Stimulated activated CD8-positive, alpha-beta memory T cell treated with anti-CD3 and anti-CD28 coated beads, Interleukin-7, amount 100 ng/mL, for 24 hours (primary cell): ENCODE results near the gene FCER1A.
"Not testable (repeated sequence)": the region's sequence is repeated elsewhere in the genome, so short reads cannot be mapped to it uniquely, and the experiment has no call there.

ENCODE experiments used
- DNase-seq: peaks from one replicate; pipeline ENCODE4 v3.0.0-alpha.2; 2020; ENCODE audit warnings: low read depth

The FCER1A gene

GRCh38 chr1:159302095-159302494 lies at the start of gene FCER1A:
Gene FCER1A, plus strand, starts transcription at chr1:159302336. Its CDS starts 29 bp downstream, at chr1:159302365.
- no peak for DNase-seq

- DNase-seq = no peak
These were observed 40.8 kb upstream of the FCER1A start for GRCh38 chr1:159261311-159261710.

DNA sequence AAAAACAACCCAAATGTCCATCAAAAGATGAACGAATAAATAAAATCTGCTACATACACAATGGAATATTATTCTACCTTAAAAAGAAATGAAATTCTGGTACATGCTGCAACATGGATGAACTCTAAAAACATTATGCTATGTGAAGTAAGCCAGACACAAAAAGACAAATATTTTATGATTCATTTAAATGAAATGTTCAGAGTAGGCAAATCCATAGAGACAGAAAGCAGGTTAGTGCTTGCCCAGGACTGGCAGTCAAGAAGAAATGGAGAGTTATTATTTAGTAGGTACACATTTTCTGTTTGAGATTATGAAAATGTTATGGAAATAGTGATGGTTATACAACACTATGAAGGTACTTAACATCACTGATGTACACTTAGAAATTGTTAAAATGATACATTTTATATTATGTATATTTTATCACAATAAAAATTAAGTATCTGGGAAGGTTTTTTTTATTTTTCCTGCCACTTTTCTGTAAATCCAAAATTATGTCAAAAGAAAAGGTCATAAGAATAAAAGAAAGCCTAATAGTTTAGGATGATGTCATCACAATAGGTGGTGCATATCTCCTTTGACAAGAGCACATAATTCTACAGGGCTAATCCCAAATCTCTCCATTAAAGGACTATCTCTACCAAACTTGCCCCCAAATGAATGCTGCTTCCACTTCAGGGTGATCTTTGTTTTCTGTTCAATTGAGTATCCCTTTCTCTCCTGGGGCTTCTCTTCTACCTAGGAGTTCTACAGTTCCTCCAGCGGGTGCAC lies 40.2 kb upstream of the FCER1A start:
- DNase-seq = no peak

DNA sequence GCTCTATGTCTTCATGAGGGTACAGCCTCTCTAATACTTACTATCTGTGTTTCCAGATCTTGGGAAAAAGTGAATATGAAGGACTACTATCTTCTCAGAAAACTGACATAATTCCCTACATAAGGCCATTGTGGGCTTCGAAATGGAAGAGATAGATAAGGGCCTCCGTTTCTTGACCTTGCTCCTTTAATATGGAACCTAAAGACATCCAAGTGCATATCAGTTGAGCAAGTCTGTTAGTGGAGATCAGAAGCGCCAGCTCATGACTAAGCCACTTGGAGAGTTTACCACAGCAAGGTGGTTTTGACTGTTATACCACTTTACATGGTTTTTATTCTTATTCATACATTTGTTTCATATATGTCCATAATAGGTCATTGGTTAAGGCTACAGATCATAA lies 35.3 kb upstream of the FCER1A start:
- no peak for DNase-seq

DNA sequence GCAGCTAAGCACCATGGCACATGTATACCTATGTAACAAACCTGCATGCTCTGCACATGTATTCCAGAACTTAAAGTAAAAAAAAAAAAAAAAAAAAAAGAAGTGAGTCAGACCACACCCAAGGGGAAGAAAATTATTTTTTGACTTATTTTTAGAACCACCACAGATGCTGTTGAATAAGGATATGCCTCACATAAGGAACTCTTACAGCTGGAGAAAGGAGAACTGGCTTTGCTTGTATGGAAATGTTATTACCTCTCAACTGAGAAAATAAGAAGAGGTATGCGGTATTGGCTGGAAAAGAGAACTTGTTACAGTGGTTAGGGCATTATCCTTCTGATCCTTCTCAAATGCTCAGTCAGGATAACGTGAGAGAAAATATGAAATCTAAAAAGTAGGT lies 27.5 kb upstream of the FCER1A start:
- no peak for DNase-seq

- no peak for DNase-seq
These were observed 26.2 kb upstream of the FCER1A start for GRCh38 chr1:159275891-159276290.

DNA sequence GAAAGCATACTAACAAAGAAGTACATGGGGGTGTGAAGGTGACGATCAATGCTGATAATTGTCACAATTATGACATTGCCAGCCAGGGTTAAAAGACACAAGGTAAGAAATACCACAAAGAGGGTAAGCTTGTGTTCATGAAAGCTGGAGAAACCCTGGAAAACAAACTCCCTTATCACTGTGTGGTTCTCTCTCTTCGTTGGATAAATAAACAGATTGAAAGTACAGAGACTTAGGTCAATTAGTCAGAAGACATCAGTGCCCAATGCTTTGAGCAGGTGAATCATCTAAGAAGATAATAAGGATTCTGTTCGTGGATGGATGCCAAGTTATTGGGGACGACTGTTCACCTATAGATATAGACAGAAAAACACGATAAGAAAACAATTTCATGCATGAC lies 22.4 kb upstream of the FCER1A start:
- DNase-seq = no peak

DNA sequence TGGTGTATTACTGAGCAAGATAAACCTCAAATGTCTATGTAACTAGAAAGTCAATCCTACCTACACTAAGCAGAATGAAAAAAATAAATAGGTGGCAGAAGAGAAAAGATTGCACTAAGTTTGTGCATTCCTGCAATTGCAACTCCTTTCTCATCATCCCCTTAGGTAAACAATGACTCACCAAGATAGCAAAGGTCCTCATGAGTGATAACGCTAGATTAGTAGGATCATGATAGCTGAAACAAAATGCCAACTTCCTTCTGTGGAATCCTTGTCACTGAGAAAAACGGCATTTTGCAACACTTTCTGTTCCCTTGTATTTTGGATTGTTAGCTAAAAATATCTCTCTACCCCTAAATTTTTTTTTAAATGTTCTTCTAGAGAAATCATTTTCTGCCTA lies 20.0 kb upstream of the FCER1A start:
- no peak for DNase-seq

GRCh38 chr1:159289060-159289459 lies 13.1 kb upstream of the FCER1A start:
- no peak for DNase-seq

DNA sequence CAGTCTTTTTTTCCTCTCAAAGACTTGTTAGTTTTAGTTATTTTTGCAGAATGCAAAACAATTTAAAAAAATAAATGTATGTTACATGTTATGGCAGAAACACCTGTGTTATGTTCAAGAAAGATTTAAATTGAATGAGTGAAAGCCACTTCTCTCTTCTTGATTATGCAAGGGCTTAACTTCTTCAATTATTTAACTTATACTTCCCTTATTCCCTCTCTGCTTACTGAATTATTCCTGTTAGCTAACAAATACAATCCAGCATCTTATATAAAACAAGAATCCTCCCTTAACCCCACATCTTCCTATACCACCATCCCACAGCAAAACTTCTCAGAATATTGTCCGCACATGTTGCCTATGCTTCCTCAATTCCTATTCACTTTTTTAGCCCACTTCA lies 10.7 kb upstream of the FCER1A start:
- no peak for DNase-seq

- DNase-seq = no peak
These were observed 5.3 kb upstream of the FCER1A start for GRCh38 chr1:159296706-159297375.

- DNase-seq = no peak
These were observed 2.0 kb upstream of the FCER1A start for GRCh38 chr1:159300146-159300545.

DNA sequence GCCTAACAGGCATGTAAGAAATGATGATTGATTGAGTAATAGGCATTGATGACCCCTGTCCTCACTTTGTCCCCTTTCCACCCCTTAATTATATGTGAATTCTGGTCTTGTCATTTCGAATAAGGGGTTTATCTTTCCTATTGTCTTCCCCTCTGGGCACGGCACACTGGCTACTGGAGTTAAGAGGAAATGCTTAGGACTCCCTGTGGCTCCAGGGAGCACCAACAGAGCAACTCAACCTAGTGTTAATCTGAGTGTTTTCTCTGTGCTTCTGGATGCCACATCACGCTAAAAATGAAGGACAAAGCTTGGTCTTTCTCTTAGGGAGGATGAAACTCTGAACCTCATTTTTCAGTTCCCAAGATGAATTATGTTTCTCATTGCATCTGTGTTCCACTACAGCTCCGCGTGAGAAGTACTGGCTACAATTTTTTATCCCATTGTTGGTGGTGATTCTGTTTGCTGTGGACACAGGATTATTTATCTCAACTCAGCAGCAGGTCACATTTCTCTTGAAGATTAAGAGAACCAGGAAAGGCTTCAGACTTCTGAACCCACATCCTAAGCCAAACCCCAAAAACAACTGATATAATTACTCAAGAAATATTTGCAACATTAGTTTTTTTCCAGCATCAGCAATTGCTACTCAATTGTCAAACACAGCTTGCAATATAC lies 5.3 kb downstream of the FCER1A start:
- DNase-seq = no peak

DNA sequence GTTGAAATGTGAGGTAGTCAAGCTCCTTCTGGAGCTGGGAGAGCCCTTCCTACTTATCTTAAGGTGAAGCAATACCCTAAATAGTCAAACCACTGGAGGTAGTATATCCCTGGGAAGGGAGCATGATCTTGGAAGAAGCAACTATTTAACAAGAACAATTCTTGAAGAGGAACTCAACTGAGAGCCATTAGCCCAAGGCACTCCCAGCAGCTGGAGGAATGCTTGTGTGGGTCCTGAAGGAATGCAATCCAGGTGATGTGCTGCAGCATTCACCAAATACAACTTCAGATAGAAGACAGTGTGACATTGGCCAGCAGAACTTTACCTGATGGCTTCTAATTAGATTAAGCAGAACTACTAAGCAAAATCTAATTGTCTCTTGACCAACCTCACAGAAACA lies 9.5 kb downstream of the FCER1A start:
- DNase-seq = no peak

- no peak for DNase-seq
These were observed 13.2 kb downstream of the FCER1A start for GRCh38 chr1:159315381-159315780.

GRCh38 chr1:159318784-159319551 lies 16.8 kb downstream of the FCER1A start:
- DNase-seq = no peak

DNA sequence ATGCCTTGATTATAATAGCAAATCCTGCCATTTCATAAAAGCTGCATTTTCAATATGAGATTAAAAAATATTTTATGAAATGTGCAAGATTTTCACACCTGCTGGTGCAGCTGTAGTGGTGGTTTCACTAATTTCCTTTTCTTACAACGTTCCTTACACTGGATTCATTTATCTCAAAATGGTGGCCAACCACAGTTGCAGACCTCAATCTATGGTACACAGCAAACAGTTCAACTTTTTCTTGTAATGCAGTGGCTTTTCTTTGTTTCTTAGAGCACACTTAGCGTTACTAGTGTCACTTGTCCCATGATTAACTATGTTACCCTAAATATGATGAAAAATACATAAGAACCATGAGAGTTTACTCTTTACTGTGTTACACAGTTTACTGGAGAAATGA lies 32.7 kb downstream of the FCER1A start:
- no peak for DNase-seq

- DNase-seq = no peak
These were observed 35.9 kb downstream of the FCER1A start for GRCh38 chr1:159338018-159338417.

GRCh38 chr1:159339536-159339935 lies 37.4 kb downstream of the FCER1A start:
- DNase-seq = no peak

GRCh38 chr1:159341736-159342135 lies 39.6 kb downstream of the FCER1A start:
- no peak for DNase-seq

- no peak for DNase-seq
These were observed 40.8 kb downstream of the FCER1A start for GRCh38 chr1:159342761-159343425.

GRCh38 chr1:159349374-159349773 lies 47.2 kb downstream of the FCER1A start:
- DNase-seq = not testable (repeated sequence)
